Inferior parietal cortex (tissue), 1 donor: ENCODE measurements around the gene MIOS.

Experiments
- DNase-seq: peaks from one replicate; pipeline ENCODE4 v3.0.0-alpha.2; 2016; ENCODE audit errors: extremely low spot score

Gene MIOS

DNA sequence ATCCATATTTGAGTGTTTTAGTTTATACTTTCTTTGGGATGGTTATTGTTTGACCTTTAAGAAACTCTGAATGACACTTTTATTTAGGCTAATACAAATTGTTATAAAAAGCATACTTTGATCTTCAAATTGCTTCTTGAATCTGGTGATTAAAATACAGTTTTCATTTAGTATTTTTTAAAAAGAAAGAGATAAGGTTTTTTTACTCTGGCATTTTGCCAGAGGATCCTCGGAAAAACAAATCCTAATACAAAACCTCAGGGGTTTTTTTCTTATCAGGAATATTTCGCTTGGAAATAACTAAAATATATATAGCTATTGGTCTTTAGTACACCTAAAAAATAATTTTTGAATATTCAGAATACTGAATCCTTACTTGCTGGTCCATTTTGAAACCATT is 17.0 kb downstream of the MIOS start:
- no peak for DNase-seq

DNA sequence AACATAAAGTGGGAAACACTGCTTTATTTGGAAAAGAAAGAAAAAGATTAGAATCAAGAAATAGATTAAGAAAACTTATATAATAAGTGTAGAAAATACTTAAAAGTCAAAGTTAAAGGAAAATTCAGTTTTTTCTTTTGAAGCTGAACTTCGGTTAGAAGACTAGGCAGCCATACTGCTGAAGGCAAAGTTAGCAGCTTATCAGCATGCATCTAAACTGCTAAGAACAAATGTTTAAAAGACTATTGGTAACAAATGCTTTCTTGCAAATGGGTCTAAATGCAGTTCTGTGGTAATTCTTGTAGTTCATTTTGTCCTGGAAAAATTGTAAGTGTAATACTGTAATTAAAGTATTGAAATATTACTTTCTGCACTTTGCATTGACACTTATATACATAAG is 18.0 kb downstream of the MIOS start:
- DNase-seq: no peak

DNA sequence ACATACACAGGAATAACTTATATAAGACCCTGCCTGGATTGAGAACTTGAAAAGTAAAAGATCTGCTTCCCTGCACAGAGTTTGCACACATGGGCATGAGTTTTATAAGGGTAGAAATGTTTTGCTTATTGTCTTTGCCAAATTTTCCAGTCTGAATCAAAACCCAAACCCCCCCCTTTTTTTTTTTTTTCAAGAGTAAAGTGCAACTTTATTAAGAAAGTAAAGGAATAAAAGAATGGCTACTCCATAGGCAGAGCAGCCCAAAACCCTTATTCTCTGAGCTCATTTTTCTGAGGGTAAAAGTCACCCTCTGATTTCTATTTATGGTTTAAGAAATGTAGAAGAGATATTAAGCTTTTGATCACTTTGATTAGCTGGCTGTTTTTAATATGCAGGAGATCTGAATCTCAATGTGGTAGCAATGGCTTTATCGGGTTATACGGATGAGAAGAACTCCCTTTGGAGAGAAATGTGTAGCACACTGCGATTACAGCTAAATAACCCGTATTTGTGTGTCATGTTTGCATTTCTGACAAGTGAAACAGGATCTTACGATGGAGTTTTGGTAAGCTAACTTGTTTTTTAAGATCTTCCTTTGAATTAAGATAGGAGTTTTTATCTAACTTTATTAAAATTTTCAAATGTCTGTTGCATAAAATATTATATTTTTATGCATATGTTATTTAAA is 18.7 kb downstream of the MIOS start:
- no peak for DNase-seq

DNA sequence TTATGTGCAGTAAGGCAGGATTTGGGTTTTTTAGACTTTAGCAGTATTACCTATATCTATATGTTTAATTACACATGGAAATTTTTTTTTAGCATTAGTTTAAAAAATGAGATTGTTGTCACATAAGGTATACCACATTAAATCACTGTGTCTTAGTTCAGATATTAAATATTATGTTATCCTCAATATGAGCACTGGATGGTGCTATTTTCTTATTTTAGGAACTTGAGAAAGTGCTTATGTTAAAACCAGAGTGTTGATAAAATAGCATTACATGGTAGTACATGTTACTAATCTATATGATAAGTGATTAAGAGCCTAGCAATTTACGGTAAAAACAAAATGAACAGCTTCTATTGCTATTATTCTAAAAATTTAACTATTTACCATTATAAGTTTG is 28.8 kb downstream of the MIOS start:
- DNase-seq: peak; percentile 60

DNA sequence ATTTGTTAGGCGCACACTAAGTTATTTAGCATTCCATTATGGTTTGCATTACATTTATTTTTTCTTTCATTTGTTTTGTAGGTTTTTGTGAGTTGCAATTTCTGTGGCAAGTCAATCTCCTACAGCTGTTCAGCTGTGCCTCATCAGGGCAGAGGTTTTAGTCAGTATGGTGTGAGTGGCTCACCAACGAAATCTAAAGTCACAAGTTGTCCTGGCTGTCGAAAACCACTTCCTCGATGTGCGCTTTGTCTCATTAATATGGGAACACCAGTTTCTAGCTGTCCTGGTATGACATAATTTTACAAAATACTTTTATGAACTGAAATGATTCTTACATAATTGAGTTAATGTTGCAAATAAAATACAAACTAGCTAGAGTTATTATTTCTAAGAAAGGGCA is 29.5 kb downstream of the MIOS start:
- DNase-seq: no peak

DNA sequence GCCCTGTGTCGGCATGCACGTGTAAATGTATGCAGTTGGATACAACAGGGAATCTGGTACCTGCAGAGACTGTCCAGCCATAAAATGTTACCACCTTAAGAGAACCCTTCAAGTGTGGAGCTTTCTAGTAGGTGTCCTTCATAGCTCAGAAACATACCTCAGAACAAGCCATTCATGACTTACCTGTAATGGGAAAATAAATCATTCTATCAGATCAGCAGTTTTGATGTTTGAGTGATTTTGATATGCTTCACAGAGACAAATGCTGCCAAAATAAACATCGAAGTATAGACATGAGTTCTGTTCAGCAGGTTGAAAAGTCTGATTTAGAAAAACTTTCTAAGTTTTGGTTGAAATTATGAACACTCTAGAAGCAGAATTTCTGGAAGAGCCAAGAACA is 40.3 kb downstream of the MIOS start:
- no peak for DNase-seq

DNA sequence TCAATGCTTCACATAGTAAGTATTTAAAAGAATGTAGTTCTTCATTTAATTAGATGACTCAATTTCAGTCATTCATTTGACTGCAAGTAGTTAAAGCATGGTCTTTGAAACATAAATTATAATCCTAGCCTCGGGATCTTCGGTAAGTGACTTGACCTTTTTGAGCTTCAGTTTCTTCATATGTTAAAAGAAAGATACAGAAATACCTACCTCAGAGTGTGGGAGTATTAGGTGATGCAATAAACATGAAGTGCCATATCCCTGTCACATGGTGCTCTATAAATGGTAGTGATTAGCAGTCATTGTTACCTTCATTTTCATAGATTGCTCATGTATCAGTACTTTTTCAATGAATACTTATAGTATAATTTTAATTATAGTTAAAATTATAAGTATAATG is 42.6 kb downstream of the MIOS start:
- no peak for DNase-seq

DNA sequence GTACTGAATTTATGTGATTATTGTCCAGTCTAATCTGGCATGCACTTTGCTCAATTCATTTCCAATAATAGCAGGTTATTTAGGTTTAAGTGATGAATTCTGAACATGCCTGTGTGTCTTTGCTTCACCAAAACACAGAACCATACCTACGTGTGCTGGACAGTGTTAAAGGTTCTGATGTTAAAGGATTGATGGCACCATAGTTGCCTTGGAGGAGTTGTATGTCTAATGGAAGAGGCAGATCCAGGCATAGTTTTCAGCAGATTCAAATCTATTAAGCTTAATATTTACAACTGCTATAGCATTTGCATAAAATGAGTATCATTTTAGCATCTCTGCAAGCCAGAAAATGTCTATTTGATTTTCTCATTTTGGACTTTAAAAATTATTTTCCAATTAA is 45.8 kb downstream of the MIOS start:
- DNase-seq: no peak

DNA sequence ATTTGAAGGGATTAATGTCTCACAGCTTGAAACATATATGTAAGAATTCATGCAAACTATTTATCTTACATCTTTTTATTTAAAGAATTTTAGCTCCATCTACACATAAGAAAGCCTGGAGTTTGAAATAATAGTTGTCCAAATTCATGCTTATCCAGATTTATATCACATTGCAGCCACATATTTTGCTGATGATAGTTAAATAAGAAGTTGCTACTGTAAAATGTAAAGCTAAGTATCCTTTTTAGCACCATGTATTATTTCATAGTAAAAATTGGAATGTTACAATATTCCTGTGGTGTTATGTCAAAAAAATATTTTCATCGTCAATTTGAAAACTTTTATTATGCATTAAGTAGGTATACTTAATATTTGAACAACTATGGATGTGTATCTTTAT is 46.5 kb downstream of the MIOS start:
- no peak for DNase-seq

DNA sequence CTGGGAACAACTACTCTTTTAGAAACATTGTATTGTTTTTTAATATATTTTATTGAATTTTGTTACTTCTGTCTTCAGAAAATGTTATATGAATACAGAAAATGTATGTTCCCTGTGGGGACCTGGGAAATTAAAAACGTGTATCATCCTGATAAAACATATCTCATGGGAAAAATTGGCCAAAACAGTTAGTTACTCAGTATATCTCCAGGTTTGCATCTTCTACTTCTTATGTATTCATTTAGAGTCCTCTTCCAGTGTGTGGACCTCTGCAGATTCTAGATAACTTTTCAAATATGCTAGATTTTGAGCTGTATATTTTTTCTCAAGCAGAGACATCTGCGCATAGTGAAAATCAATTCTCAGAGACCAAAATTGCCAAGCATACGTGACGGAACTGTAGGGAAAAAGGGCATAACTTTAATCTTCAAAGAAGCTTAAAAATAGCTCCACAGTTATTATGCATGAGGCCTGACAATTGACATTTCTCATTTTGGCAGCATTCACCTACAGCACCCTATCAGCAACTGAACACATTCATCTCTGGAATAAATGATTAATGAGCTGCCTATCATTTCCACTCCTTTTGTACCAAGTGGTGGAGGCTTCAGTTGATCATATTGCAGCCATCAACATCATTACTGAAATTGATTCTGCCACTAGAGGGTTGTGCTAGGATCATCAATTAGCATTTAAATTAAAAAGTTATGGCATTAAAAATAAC is 47.5 kb downstream of the MIOS start:
- DNase-seq: no peak

DNA sequence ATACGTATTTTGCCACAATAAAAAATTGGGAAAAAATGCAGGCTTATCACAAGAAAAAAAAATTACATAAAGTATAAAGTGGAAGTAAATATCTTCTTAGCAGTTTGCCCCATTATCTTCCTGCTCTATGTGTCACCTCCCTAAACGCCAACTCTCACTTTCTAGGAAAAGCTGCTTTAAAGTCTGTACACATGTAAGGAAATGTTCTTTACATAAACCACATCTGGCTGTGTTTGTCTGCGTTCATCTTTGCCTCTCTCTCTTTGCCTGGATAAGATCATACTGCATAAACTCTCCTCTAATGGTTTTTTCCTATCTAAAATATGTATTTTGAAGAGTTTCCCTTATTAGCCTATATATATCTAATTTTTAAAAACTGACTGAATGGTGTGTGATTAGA is 50.9 kb downstream of the MIOS start:
- no peak for DNase-seq

DNA sequence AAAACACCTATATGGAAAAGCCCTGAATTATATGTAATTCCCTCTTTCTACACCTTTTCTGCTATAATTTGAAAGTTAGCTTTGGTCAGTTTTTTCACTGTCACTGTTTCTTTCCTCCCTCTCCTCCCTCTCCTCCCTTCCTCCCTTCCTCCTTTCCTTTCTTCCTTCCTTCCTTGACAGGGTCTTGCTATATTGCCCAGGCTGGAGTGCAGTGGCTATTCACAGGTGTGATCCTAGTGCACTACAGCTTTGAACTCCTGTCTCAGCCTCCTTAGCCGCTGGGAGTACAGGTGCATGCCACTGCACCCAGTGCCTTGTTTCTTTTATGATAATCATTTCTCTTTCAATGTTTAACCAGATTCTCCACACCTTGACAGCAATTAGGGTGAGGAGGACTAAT is 51.7 kb downstream of the MIOS start:
- no peak for DNase-seq

DNA sequence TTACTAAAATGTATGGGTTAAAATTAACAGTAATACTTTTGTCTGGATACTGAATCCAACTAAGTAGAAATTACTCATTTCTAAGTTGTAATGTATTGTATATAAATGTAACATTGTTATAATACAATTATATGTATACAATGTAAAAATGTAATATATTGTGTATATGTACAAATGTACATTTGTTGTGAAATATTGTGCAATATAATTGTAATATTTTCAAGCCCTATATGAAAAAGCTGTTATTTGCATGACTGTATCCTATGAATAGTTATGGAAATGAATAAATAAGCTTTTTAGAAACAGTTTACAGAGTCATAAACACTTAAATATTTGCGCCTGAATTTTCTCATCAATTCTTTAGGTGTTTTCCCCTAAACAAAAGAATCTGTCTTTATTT is 53.6 kb downstream of the MIOS start:
- DNase-seq: no peak

DNA sequence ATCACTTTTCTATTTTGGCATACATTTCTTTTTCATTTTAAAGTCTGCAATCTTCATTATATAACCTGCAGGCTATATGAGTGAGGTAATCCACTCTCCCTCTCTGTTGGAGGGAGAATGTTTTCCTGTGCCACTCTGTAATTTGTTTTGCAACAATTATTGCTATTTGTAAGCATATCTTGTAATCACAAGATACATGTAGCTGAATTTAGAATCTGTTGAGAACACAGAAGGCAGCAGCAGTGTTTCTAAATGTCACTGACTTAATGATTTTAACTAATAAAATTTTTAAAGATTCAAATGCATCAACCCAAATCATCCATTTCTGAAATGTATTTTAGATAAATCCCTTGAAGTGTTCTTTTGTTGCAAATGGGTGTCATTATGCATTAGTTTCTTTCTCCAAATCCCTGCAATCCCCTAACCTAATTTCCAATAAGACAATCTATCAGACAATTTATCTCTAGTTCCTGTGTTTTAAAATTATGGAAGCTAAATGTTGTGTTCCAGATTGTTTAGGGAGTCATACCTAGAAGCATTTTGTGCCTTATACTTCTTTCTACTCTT is 54.0 kb downstream of the MIOS start:
- DNase-seq: no peak

DNA sequence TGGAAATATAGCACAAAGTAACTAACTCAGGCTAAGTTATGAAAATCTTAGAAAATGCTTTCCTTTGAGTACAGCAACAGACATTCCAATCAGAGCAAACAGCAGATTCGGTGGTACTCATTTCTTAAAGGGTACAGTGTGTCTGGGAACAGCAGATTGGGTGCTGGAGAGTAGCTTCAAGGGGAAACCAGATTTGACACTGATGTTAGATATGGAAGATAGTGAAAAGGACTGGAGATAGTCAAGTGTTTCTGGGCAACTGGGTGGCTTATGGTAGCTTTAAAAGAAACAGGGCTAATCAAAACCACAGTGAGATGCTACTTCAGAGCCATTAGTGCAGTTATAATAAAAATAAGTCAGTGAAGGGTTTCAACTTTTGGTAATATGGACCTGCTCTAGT is 61.8 kb downstream of the MIOS start:
- no peak for DNase-seq

DNA sequence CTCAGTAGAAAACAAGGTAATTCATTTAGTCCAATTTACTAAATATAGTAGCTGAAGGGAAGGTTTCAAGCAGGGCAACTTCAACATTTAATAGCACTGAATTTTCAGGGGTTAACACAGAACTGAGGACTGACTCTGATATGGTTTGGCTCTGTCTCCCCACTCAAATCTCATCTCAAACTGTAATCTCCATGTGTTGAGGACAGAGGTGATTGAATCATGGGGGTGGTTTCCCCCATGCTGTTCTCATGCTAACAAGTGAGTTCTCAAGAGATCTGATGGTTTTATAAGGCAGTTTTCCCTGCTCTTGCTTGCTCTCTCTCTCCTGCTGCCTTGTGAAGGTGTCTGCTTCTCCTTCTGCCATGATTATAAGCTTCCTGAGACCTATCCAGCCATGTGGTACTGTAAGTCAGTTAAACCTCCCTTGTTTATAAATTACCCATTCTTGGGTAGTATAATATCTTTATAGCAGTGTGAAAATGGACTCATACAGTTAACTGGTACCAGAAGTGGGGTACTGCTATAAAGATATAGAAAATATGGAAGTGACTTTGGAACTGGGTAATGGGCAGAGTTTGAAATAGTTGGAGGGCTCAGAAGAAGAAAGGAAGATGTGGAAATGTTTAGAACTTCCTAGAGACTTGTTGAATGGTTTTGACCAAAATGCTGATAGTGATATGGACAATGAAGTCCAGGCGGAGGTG is 64.1 kb downstream of the MIOS start:
- no peak for DNase-seq

DNA sequence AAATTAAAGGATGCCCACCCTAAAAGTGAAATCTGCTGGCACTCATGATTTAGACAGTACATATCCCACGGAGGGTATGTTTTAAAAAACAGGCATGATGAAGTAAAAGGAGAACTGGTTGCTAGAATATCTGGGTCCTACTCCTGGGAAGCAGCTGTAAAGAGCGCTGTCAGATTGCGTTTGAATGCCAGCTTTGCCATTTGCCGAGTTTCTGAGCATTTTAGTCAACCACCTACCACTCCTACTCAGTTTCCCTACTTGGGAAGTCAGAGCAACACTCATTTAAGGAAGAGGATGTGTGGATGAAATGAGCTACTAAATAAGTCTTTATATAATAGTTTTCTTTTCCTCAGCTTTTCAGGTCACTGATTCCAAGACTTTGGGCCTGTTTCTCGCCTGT is 72.7 kb downstream of the MIOS start:
- DNase-seq: no peak

DNA sequence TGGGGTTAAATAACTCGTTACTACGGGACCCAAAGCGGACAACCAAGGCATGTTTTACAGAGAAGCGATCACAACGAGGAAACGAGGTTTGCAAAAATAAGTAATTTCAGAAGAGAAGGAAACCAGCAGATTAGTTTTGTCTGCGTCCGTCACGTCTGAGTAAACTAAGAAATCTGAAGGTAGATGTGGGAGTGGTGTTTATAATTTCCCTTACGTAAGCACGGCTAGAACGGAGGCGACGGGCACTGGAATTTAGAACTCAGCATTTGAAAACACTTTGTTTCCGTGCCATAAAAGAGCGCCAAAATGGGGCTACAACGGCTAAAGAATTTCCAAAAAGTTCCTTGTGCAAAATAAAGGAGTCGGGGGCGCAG is 73.2 kb downstream of the MIOS start:
- peak; percentile 44 for DNase-seq

DNA sequence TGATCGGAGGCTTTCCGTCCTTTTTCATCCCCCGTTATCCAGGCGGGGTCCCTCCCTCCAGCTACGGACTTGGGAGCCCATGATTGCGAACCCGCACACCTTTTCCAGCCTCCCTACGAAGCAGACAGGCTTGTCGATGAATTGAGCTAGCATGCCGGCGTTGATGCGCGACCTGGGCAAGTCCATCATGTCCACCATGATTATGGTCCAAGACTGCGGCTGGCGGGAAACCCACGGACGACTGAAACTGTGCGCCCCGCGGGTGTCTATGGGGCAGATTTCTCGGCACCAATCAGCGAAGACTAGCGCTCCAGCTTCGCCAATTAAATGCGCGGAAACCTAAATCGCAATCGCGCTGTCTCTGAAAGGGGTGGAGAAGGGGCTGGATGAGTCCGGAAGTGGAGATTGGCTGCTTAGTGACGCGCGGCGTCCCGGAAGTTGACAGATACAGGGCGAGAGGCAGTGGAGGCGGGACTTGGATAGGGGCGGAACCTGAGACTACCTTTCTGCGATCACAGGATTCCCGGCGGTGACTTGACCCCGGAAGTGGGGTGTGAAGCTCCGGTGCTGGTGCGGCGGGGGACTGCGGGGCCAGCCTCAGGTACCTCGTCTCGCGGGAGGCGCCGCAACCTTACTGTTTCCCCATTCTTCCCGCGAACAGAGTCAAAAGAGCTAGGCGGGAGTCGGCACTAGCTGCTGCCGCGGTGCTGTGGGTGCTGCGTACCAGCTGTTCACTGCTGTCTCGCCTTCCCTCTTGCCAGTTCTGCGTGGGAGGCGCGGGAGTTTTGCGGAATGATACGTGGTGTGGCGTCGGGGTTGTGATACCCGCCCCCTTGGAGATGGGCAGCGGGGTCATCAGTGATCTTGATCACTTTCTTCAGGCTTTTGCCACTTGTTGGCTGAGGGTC is 73.8 kb downstream of the MIOS start, which contains the start of gene UMAD1:
Gene UMAD1 (plus strand): TSS at position 532 of the 908 bp plus-strand sequence. CDS start 32,620 bp downstream, outside the sequence.
- DNase-seq: peak; percentile 99

DNA sequence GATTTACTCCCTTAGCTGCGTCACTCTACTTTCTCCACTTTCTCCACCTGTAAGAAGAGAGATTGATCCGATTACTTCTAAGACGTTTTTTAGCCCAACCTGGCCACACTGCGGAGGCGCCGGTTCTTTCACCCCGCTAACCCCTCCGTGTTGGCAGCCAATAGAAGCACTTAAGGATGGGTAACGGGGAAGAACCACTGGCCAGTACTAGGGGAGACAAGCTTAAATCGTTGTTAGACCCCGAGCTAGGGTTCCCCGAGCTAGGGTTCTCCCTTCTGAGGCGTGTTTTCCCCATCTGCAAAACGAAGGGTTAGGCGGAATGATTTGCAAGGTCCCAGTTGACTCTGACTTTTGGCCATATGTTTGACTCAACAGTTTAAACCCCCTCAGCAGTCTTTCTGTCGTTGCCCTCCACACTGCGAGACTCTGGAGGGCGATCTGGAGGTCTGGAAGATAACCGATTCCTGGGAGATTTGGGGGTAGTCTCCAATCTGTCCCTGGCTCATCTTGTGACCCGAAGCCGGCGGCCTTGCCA is 74.5 kb downstream of the MIOS start:
- no peak for DNase-seq

DNA sequence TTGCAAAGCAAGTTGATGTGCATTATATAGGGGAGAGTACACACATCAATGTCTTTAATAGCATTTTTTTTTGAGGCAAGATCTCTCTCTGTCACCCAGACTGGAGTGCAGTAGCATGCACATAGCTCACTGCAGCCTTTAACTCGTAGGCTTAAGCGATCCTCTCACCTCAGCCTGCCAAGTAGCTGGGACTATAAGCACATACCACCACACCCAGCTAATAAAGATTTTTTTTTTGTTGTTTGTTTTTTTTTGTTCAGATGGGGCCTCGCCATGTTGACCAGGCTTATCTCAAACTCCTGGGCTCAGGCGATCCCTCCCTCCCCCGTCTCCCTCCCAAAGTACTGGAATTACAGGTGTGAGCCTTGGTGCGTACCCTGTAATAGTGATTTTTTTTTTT is 75.4 kb downstream of the MIOS start:
- no peak for DNase-seq
